Nephron (organoid): Measurements from ENCODE around the gene WDR48.

Source experiments
- H3K27ac Mint-ChIP-seq, 3 experiments: 2 replicates each; pipeline ENCODE4 v1.8.0; 2020; ENCODE audit warnings: mixed read lengths in 3 of 3, mild to moderate bottlenecking in 2 of 3, moderate library complexity in 1 of 3
- H3K27me3 Mint-ChIP-seq: 2 replicates; pipeline ENCODE4 v1.8.0; 2021; ENCODE audit warnings: low read depth, mild to moderate bottlenecking, moderate library complexity, mixed read lengths
- H3K36me3 Mint-ChIP-seq: 2 replicates; pipeline ENCODE4 v1.8.0; 2020; ENCODE audit warnings: low read depth, mixed read lengths
- H3K4me1 Mint-ChIP-seq: 2 replicates; pipeline ENCODE4 v1.8.0; 2020; ENCODE audit warnings: mixed read lengths
- H3K4me3 Mint-ChIP-seq, 3 experiments: 2 replicates each; pipeline ENCODE4 v1.8.0; 2020; ENCODE audit warnings: mild to moderate bottlenecking in 3 of 3, mixed read lengths in 3 of 3, moderate library complexity in 2 of 3
- H3K9me3 Mint-ChIP-seq: 2 replicates; pipeline ENCODE4 v1.8.0; 2020; ENCODE audit warnings: mixed read lengths
- CTCF ChIP-seq, 3 experiments: fragments of 200-600 bp; sonication (generic); IDR thresholded peaks; one replicate each; pipeline ENCODE4 v1.5.0; 2021; ENCODE audit warnings: antibody characterized with exemption in 3 of 3; ENCODE audit not compliant: unreplicated experiment in 3 of 3

WDR48 gene

GRCh38 chr3:39082666-39083313 lies 31.0 kb downstream of the WDR48 start:
- no peak for TF ChIP-seq CTCF (IDR thresholded peaks at IDR 0.05; ENCODE audit: unreplicated experiment in 3 of 3)
- Mint-ChIP-seq H3K27me3 (no peaks in the 10 kb centered on the region), H3K9me3 (no peaks in the 10 kb centered on the region), H3K4me3 (no peak overlapping the region), H3K36me3 (peaks cover 71% of the 10 kb centered on the region), H3K4me1 (peaks cover 5% of the 10 kb centered on the region), H3K27ac (no peak overlapping the region)

GRCh38 chr3:39086144-39086543 lies 34.3 kb downstream of the WDR48 start:
- Mint-ChIP-seq H3K36me3 (peaks cover 78% of the 10 kb centered on the region), H3K9me3 (no peaks in the 10 kb centered on the region), H3K4me1 (peaks cover 3% of the 10 kb centered on the region), H3K27me3 (no peaks in the 10 kb centered on the region), H3K27ac (no peak overlapping the region), H3K4me3 (no peak overlapping the region)
- no peak for TF ChIP-seq CTCF (IDR thresholded peaks at IDR 0.05; ENCODE audit: unreplicated experiment in 3 of 3)

GRCh38 chr3:39088456-39088855 lies 36.6 kb downstream of the WDR48 start:
- Mint-ChIP-seq H3K27ac (peak overlapping the region; percentile 12 to 82 (median 44)), H3K27me3 (no peaks in the 10 kb centered on the region), H3K4me3 (no peak overlapping the region), H3K36me3 (peaks cover 70% of the 10 kb centered on the region), H3K9me3 (no peaks in the 10 kb centered on the region), H3K4me1 (peaks cover 3% of the 10 kb centered on the region)
- no peak for TF ChIP-seq CTCF (IDR thresholded peaks at IDR 0.05; ENCODE audit: unreplicated experiment in 3 of 3)

- Mint-ChIP-seq H3K27me3 (no peaks in the 10 kb centered on the region), H3K9me3 (no peaks in the 10 kb centered on the region), H3K4me3 (no peak overlapping the region), H3K4me1 (peaks cover 3% of the 10 kb centered on the region), H3K27ac (peak overlapping the region in 1 of 3 experiments; percentile 82), H3K36me3 (peaks cover 69% of the 10 kb centered on the region)
- no peak for TF ChIP-seq CTCF (IDR thresholded peaks at IDR 0.05; ENCODE audit: unreplicated experiment in 3 of 3)
Measured at GRCh38 chr3:39088889-39089288, 37.1 kb downstream of the WDR48 start.

GRCh38 chr3:39090922-39091321 lies 39.1 kb downstream of the WDR48 start:
- no peaks in the 10 kb centered on the region for H3K9me3 Mint-ChIP-seq
- TF ChIP-seq CTCF (IDR thresholded peaks at IDR 0.05; ENCODE audit: unreplicated experiment in 3 of 3) = no peak
- H3K4me1 Mint-ChIP-seq = peaks cover 17% of the 10 kb centered on the region
- H3K36me3 Mint-ChIP-seq = peaks cover 80% of the 10 kb centered on the region
- no peaks in the 10 kb centered on the region for H3K27me3 Mint-ChIP-seq
- no peak overlapping the region for H3K4me3 Mint-ChIP-seq
- H3K27ac Mint-ChIP-seq = no peak overlapping the region
